ENCODE results near the gene LGALS16.
"Not testable (repeated sequence)": the region's sequence is repeated elsewhere in the genome, so short reads cannot be mapped to it uniquely, and the experiment has no call there.

LGALS16 gene

GRCh38 chr19:39655613-39656012 is at the start of gene LGALS16:
Gene LGALS16, plus strand, starts transcription at chr19:39655913. Its CDS starts 49 bp downstream, at chr19:39655962.
- DNase-seq: no peak

GRCh38 chr19:39607021-39607420 is 48.7 kb upstream of the LGALS16 start:
- no peak for DNase-seq

GRCh38 chr19:39607561-39607960 is 48.2 kb upstream of the LGALS16 start:
- DNase-seq: no peak

GRCh38 chr19:39613597-39613996 is 42.1 kb upstream of the LGALS16 start:
- DNase-seq: no peak

GRCh38 chr19:39617745-39618144 is 38.0 kb upstream of the LGALS16 start:
- DNase-seq: no peak

GRCh38 chr19:39623946-39624345 is 31.8 kb upstream of the LGALS16 start:
- no peak for DNase-seq

GRCh38 chr19:39627631-39628030 is 28.1 kb upstream of the LGALS16 start:
- not testable (repeated sequence) for DNase-seq

- DNase-seq: no peak
Measured at GRCh38 chr19:39631178-39631577, 24.5 kb upstream of the LGALS16 start.

GRCh38 chr19:39631626-39632025 is 24.1 kb upstream of the LGALS16 start:
- no peak for DNase-seq

GRCh38 chr19:39637891-39638290 is 17.8 kb upstream of the LGALS16 start:
- DNase-seq: no peak

GRCh38 chr19:39641773-39642172 is 13.9 kb upstream of the LGALS16 start:
- DNase-seq: no peak

- no peak for DNase-seq
Measured at GRCh38 chr19:39643591-39643990, 12.1 kb upstream of the LGALS16 start.

- no peak for DNase-seq
Measured at GRCh38 chr19:39645800-39646411, 9.8 kb upstream of the LGALS16 start.

- no peak for DNase-seq
Measured at GRCh38 chr19:39647918-39648317, 7.8 kb upstream of the LGALS16 start.

- DNase-seq: no peak
Measured at GRCh38 chr19:39659791-39660190, 4.1 kb downstream of the LGALS16 start.

- DNase-seq: no peak
Measured at GRCh38 chr19:39660661-39661060, 4.9 kb downstream of the LGALS16 start.

- DNase-seq: no peak
Measured at GRCh38 chr19:39661565-39661964, 5.9 kb downstream of the LGALS16 start.

GRCh38 chr19:39669860-39670259 is 14.1 kb downstream of the LGALS16 start:
- DNase-seq: not testable (repeated sequence)

- DNase-seq: no peak
Measured at GRCh38 chr19:39670998-39671397, 15.3 kb downstream of the LGALS16 start.

GRCh38 chr19:39671739-39672363 is 16.1 kb downstream of the LGALS16 start:
- DNase-seq: no peak

- no peak for DNase-seq
Measured at GRCh38 chr19:39672473-39672872, 16.8 kb downstream of the LGALS16 start.

GRCh38 chr19:39673862-39674261 is 18.1 kb downstream of the LGALS16 start:
- not testable (repeated sequence) for DNase-seq

- DNase-seq: no peak
Measured at GRCh38 chr19:39676004-39676403, 20.3 kb downstream of the LGALS16 start.

- DNase-seq: no peak
Measured at GRCh38 chr19:39677961-39678889, 22.5 kb downstream of the LGALS16 start.
